ENCODE results near the gene NDUFA13. TPM values are rescaled to one million over a fixed set of nuclear protein-coding genes. Genes with fewer than 3 reads are reported as not detected.
A peak's percentile ranks its signal among the peaks of the same experiment; 100 is the strongest.

The NDUFA13 gene
- total and polyA plus RNA-seq, 8 donors, result 24.5 to 367 (median 143) TPM

GRCh38 chr19:19558636-19559035, 42.6 kb downstream of the NDUFA13 start:
- H3K27me3 ChIP-seq, result peaks cover 0 to 7% (median 0%) of the 10 kb centered on the region in 3 donors
- H3K36me3 ChIP-seq, result no peaks in the 10 kb centered on the region
- TF ChIP-seq POLR2A (IDR thresholded peaks at IDR 0.05) (no peak), EP300 (IDR thresholded peaks at IDR 0.05) (no peak), CTCF (IDR thresholded peaks at IDR 0.05) (no peak), POLR2AphosphoS5 (IDR thresholded peaks at IDR 0.05) (no peak)
- intact Hi-C loops (cut with DNase I; ENCODE audit: low total_unique reads), result no loop called here
- peaks cover 0 to 7% (median 0%) of the 10 kb centered on the region in 4 donors for H3K4me1 ChIP-seq
- no peak overlapping the region for H3K4me3 ChIP-seq
- no peak overlapping the region for H3K27ac ChIP-seq
- peak in 1 of 2 donors; percentile 0 for DNase-seq
- H3K9me3 ChIP-seq, result no peaks in the 10 kb centered on the region
- 90 to 94% (median 94%) methylated on average over 13 to 16 of the region's 16 CpGs for WGBS, 5 donors

GRCh38 chr19:19559931-19560330, 43.9 kb downstream of the NDUFA13 start:
- H3K36me3 ChIP-seq, result peaks cover 0 to 5% (median 0%) of the 10 kb centered on the region in 4 donors
- H3K9me3 ChIP-seq, result no peaks in the 10 kb centered on the region
- TF ChIP-seq EP300 (IDR thresholded peaks at IDR 0.05), result no peak
- no peak for TF ChIP-seq CTCF (IDR thresholded peaks at IDR 0.05)
- TF ChIP-seq POLR2A (IDR thresholded peaks at IDR 0.05), result no peak
- H3K4me3 ChIP-seq, result no peak overlapping the region
- no peaks in the 10 kb centered on the region for H3K4me1 ChIP-seq
- DNase-seq, result no peak
- H3K27me3 ChIP-seq, result peaks cover 0 to 1% (median 0%) of the 10 kb centered on the region in 3 donors
- WGBS, 5 donors, result 58 to 85% (median 76%) methylated on average over 4 of the region's 4 CpGs
- intact Hi-C loops (cut with DNase I; ENCODE audit: low total_unique reads), result no loop called here
- H3K27ac ChIP-seq, result no peak overlapping the region

DNA sequence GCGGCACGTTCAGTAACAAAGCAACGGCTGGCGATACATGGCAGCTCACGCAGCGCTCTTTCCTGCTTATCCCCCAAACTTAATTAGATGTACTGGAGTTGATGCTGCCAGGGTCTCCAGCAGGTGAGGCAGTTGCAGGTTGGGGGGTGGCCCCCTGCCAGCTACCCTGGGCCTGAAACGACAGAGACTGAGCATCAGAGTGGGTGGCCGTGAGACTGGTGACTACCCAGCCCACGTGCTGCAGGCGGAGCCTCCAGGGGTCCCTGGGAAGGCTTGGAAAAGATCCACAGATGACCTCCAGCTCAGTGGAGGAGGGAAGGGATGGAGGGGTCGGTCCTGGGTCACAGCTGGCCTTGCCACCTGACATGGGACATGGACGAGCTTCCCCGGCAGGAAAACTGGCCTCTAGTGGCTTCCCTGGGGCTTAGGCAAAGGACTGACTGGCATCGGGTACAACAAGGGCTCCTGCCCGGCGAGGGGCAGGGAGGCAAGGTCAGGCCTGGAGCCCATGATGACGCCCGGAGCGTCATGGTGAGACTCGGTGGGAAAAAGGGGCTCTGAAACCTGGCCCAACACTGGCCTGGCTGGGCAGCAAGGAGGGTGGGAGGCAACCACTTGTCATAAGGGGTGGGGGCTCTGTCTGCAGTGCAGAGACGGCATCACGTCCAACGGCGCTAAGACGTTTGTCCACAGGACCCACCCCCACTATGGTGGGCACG, 46.1 kb downstream of the NDUFA13 start:
- 84 to 91% (median 88%) methylated on average over 25 to 26 of the region's 26 CpGs for WGBS, 5 donors
- Histone ChIP-seq H3K27ac (no peak overlapping the region), H3K9me3 (no peaks in the 10 kb centered on the region), H3K27me3 (no peaks in the 10 kb centered on the region), H3K36me3 (peaks cover 0 to 9% (median 2%) of the 10 kb centered on the region in 4 donors), H3K4me1 (no peaks in the 10 kb centered on the region), H3K4me3 (no peak overlapping the region)
- TF ChIP-seq CTCF (IDR thresholded peaks at IDR 0.05) (no peak), POLR2A (IDR thresholded peaks at IDR 0.05) (no peak), EP300 (IDR thresholded peaks at IDR 0.05) (no peak), POLR2AphosphoS5 (IDR thresholded peaks at IDR 0.05) (no peak)
- DNase-seq, result no peak
- intact Hi-C loops (cut with DNase I; ENCODE audit: low total_unique reads), result no loop called here

DNA sequence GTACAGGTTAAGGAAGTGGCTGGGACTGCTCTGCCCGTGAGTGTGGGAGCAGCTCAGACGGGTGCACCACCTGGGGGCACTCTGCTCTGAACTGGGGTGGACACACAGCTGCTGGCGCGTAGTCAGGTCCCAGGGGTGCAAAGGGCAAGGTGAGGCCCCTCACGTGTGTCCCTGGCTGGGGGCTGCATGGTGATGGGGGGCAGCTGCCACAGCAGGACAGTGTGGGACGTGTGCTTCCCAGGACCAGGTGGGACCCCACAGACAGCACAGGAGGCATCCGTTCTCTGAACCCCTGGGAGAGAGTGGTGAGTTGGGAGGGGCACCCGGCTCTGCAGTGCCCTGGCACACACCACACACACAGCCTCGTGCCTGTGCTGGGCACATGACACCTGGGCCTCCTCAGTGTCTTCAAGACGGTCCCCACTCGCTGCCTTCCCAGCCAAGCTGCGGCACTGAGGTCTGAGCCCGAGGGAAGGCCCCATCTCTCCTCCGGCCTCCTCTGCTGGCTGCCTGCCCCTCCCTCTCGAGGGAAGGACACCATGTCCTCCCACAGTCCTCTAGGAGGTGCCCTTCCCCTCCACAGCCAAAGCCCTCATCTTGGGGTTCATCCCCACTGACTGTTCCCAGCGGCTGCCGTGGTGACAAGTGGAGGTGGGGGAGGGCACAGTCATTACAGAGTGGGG, 46.8 kb downstream of the NDUFA13 start:
- H3K4me1 ChIP-seq, result no peaks in the 10 kb centered on the region
- DNase-seq, result no peak
- no peaks in the 10 kb centered on the region for H3K9me3 ChIP-seq
- H3K27me3 ChIP-seq, result no peaks in the 10 kb centered on the region
- 74 to 84% (median 77%) methylated on average over 7 to 17 of the region's 17 CpGs for WGBS, 5 donors
- intact Hi-C loops (cut with DNase I; ENCODE audit: low total_unique reads), result no loop called here
- no peak overlapping the region for H3K27ac ChIP-seq
- peaks cover 0 to 12% (median 2%) of the 10 kb centered on the region in 4 donors for H3K36me3 ChIP-seq
- H3K4me3 ChIP-seq, result no peak overlapping the region
- TF ChIP-seq CTCF (IDR thresholded peaks at IDR 0.05) (no peak), POLR2AphosphoS5 (IDR thresholded peaks at IDR 0.05) (no peak), EP300 (IDR thresholded peaks at IDR 0.05) (no peak), POLR2A (IDR thresholded peaks at IDR 0.05) (no peak)
